Stimulated activated CD8-positive, alpha-beta memory T cell treated with anti-CD3 and anti-CD28 coated beads, Interleukin-7, amount 100 ng/mL, for 1 hour (primary cell): ENCODE measurements around the gene PCDHGA9.
"Not testable (repeated sequence)": the region's sequence is repeated elsewhere in the genome, so short reads cannot be mapped to it uniquely, and the experiment has no call there.

Experiments
- DNase-seq, 2 donors: peaks; one replicate each; pipeline ENCODE4 v3.0.0-alpha.2; 2020; ENCODE audit warnings: low read depth in 2 of 2

PCDHGA9 gene

GRCh38 chr5:141414548-141415274 is 12.1 kb downstream of the PCDHGA9 start:
- DNase-seq = not testable (repeated sequence)

GRCh38 chr5:141415275-141415618 is 12.7 kb downstream of the PCDHGA9 start:
- not testable (repeated sequence) for DNase-seq

- DNase-seq = not testable (repeated sequence)
Measured at GRCh38 chr5:141417494-141418172, 15.1 kb downstream of the PCDHGA9 start, which contains the start of gene PCDHGB7. Gene PCDHGB7, plus strand, starts transcription at chr5:141417677. Its CDS starts 183 bp downstream, at chr5:141417860.

GRCh38 chr5:141419074-141419880 is 16.7 kb downstream of the PCDHGA9 start:
- no peak for DNase-seq

GRCh38 chr5:141420855-141421488 is 18.4 kb downstream of the PCDHGA9 start, which contains the start of gene PCDHGA11:
Gene PCDHGA11, plus strand, starts transcription at chr5:141421051. Its CDS starts 177 bp downstream, at chr5:141421228.
- no peak for DNase-seq

GRCh38 chr5:141421489-141421855 is 18.9 kb downstream of the PCDHGA9 start:
- DNase-seq = no peak

GRCh38 chr5:141422742-141423291 is 20.2 kb downstream of the PCDHGA9 start:
- DNase-seq = no peak

GRCh38 chr5:141427783-141428426 is 25.3 kb downstream of the PCDHGA9 start:
- DNase-seq = no peak

DNA sequence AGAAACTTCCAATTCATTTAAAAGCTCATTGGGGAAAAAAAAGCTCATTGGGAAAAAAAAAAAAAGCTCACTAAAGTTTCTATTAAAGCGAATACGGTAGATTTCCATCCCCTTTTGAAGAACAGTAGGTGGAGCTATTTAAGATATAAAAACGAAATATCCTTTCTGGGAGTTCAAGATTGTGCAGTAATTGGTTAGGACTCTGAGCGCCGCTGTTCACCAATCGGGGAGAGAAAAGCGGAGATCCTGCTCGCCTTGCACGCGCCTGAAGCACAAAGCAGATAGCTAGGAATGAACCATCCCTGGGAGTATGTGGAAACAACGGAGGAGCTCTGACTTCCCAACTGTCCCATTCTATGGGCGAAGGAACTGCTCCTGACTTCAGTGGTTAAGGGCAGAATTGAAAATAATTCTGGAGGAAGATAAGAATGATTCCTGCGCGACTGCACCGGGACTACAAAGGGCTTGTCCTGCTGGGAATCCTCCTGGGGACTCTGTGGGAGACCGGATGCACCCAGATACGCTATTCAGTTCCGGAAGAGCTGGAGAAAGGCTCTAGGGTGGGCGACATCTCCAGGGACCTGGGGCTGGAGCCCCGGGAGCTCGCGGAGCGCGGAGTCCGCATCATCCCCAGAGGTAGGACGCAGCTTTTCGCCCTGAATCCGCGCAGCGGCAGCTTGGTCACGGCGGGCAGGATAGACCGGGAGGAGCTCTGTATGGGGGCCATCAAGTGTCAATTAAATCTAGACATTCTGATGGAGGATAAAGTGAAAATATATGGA is 27.9 kb downstream of the PCDHGA9 start, which contains the start of gene PCDHGA12:
Gene PCDHGA12, plus strand, starts transcription at position 176 of the 782 bp plus-strand sequence. Its CDS starts 253 bp downstream, at position 429.
- no peak for DNase-seq

DNA sequence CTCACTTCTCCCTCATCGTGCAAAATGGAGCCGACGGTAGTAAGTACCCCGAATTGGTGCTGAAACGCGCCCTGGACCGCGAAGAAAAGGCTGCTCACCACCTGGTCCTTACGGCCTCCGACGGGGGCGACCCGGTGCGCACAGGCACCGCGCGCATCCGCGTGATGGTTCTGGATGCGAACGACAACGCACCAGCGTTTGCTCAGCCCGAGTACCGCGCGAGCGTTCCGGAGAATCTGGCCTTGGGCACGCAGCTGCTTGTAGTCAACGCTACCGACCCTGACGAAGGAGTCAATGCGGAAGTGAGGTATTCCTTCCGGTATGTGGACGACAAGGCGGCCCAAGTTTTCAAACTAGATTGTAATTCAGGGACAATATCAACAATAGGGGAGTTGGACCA is 28.7 kb downstream of the PCDHGA9 start:
- DNase-seq = no peak

DNA sequence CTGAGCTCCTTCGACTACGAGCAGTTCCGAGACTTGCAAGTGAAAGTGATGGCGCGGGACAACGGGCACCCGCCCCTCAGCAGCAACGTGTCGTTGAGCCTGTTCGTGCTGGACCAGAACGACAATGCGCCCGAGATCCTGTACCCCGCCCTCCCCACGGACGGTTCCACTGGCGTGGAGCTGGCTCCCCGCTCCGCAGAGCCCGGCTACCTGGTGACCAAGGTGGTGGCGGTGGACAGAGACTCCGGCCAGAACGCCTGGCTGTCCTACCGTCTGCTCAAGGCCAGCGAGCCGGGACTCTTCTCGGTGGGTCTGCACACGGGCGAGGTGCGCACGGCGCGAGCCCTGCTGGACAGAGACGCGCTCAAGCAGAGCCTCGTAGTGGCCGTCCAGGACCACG is 29.7 kb downstream of the PCDHGA9 start:
- not testable (repeated sequence) for DNase-seq

GRCh38 chr5:141432726-141433125 is 30.1 kb downstream of the PCDHGA9 start:
- not testable (repeated sequence) for DNase-seq

- DNase-seq = no peak
Measured at GRCh38 chr5:141434006-141434405, 31.4 kb downstream of the PCDHGA9 start.

- no peak for DNase-seq
Measured at GRCh38 chr5:141437221-141437620, 34.6 kb downstream of the PCDHGA9 start.

DNA sequence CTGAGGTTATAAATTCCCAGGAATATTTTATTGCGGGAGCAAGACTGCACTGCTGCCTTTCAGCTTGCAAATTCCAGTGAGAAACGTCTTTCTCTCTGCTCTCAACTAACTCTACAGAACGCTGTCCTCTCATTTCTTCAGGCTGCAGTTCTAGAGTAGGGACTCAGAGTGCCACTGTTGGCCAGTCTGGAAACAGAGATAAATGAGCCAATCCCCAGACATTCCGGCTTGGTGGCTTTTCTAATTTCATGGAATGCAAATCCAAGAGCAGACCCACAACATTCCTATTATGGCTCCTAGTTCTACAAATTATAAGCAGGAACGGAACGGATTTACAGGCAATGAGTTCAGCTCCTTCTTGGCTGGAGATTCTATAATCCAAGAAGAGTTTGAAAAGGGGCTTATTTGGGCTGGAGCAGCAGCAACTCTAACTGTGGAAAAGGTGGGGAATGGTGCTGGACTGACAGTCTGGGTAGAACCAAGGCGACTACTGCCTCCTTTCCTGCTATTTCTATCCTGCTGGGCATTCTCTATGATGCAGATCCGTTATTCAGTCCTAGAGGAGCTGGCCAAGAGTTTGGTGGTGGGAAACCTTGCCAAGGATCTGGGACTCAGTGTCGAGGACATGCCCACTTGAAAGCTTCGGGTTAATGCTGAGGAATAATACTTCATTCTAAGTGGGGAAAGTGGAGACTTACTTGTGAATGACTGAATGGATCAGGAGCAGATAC is 37.0 kb downstream of the PCDHGA9 start:
- no peak for DNase-seq

DNA sequence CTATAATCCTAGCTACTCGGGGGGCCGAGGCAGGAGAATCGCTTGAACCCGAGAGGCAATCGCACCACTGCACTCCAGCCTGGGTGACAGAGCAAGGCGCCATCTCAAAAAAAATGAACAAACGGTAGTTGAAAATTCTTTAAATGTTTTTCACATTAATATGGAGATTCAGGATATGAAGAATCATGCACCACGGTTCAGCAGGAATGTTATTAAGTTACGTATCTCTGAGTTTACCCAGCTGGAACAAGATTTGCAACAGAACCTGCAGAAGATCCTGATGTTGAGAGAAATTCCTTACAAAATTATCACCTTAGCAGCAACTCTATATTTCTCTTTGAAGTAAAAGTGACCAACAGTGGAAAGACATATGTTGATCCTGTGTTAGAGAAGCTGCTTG is 37.8 kb downstream of the PCDHGA9 start:
- DNase-seq = no peak

- DNase-seq = no peak
Measured at GRCh38 chr5:141441571-141442170, 39.1 kb downstream of the PCDHGA9 start.
